CD4-positive, alpha-beta T cell treated with Interleukin-6 for 4 hours (primary cell): ENCODE measurements around the gene NUP93.
"Not testable (repeated sequence)": the region's sequence is repeated elsewhere in the genome, so short reads cannot be mapped to it uniquely, and the experiment has no call there.

ENCODE experiments used
- DNase-seq: peaks from one replicate; pipeline ENCODE4 v3.0.0-alpha.2; 2020; ENCODE audit warnings: mixed read lengths

The NUP93 gene

DNA sequence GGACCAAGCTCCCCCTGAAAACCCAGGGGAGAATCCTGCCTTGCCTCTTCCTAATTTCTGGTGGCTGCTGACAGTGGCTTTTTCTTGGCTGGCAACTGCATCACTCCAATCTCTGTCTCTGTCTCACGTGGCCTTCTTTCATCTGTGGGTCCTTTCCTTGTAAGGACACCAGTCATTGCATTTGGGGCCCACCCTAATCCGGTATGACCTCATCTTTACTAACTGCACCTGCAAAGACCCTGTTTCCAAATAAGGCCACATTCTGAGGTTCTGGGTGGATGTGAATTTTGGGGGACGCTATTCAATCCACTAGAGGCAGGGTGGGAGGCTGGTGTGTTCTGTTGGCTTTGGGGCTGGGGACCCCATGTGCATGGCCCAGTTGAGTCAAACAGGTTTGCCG is 146.1 kb downstream of the NUP93 start:
- DNase-seq, result no peak

DNA sequence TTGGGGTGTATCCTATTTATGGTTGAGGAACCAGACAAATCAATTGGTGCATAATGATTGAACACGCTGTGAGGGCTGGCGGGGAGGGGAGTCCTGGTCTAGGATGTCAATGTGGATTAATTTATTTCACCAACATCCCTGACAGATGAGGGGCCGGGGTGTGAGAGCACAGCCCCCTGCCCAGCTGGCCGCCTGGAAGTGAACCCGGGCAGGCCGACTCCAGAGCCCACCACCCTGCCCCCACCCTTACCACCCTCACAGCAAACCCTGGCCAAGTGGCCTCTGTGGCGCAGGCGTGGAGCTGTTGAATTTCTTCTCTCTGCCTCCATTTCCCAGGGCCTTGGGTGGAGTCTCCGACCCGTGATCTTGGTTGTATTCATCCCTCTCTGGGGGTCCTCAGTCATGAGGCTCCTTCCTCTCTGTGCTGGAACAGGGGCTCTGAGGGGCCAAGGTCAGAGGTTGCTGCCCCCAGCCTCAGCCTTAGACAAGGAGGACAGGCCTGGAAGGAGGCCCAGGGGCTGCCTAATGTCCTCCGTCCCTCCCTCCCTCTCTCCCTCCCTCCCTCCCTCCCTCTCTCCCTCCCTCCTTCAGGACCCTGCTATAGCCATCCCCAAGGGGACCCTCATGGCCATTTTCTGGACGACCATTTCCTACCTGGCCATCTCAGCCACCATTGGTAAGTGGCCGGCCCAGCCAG is 147.7 kb downstream of the NUP93 start:
- no peak for DNase-seq

- DNase-seq, result no peak
Measured at GRCh38 chr16:56878282-56878854, 148.4 kb downstream of the NUP93 start.

DNA sequence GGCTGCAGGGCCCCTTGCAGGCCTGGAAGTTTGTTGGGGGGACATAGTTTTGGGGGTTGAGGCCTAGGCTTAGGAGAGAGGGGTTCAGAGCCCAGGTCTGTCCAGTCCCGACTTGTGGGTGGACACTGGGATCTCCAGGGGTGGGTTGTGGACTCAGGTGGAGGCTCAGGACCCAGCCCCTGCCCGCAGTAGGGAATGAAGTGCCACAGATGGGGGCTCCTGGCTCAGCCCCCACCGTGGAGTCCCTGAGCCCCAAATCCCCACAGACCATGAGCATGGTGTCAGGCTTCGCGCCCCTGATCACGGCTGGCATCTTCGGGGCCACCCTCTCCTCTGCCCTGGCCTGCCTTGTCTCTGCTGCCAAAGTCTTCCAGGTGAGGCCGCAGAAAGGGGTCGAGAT is 149.3 kb downstream of the NUP93 start:
- DNase-seq, result no peak

- DNase-seq, result no peak
Measured at GRCh38 chr16:56880176-56880575, 150.2 kb downstream of the NUP93 start.

DNA sequence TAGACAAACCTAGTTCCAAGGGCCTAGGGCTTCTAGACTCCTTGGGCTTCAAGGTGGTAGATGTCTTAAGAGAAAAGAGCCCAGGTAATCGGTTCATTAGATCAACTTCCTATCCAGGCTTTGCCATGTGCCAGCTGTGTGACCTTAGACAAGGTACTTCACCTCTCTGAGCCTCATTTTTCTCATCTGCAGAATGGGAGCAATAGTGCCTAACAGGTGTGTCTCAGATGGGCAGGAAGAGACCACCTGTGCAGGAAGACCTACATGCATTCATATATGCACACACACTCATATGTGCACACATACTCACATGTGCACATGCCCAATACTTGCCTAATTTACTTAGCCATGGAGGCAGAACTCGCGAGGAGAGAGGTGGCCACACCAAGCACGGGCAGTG is 150.8 kb downstream of the NUP93 start:
- DNase-seq, result no peak

- DNase-seq, result no peak
Measured at GRCh38 chr16:56882077-56882800, 152.3 kb downstream of the NUP93 start.

DNA sequence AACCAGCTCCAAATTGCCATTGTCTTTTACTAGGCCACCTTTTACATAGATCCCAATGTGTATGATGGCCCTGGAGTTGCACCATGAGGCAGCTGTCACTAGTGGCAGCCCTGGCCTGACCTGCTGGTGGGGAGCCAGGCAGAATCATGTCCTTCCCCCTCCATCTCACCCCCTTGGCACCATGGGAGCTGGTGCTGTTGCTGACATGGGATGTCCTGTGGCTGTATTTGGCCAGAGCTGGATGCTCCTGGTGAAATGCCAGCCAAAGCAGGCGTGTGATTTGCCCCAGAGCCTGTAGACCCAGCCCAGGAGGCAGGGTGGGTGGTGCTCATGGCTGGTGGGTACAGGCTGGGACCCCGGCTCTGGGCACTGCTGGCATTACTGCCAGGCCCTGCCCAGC is 153.7 kb downstream of the NUP93 start:
- DNase-seq, result no peak

GRCh38 chr16:56884026-56884582 is 154.2 kb downstream of the NUP93 start:
- DNase-seq, result no peak

DNA sequence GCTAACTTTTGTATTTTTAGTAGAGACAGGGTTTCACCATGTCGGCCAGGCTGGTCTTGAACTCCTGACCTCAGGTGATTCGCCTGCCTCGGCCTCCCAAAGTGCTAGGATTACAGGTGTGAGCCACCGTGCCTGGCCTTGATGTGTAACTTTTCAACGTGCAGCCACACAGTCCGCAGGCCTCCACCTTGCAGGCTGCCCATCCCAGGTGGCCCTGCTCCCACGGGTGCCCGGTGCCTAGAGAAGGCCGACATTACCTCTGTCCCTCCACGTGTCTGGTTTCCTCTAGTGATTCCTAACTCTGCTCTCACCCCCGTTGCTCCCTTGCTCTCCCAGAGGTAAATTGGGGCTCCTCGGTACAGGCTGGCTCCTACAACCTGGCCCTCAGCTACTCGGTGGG is 155.0 kb downstream of the NUP93 start:
- DNase-seq, result not testable (repeated sequence)

GRCh38 chr16:56885446-56886162 is 155.7 kb downstream of the NUP93 start:
- no peak for DNase-seq

DNA sequence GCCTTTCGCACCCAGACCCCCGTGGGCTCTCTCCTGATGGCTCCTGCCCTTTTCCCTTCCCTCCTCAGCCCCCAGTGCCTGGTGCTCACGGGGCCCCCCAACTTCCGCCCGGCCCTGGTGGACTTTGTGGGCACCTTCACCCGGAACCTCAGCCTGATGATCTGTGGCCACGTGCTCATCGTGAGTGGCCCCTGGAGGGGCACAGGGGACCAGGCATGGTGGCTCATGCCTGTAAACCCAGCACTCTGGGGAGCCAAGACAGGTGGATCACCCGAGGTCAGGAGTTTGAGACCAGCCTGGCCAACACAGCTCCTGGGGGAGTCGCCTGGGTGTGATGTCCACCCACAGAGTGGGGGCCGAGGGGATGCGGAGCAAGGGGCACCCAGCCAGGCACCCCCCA is 156.4 kb downstream of the NUP93 start:
- no peak for DNase-seq

DNA sequence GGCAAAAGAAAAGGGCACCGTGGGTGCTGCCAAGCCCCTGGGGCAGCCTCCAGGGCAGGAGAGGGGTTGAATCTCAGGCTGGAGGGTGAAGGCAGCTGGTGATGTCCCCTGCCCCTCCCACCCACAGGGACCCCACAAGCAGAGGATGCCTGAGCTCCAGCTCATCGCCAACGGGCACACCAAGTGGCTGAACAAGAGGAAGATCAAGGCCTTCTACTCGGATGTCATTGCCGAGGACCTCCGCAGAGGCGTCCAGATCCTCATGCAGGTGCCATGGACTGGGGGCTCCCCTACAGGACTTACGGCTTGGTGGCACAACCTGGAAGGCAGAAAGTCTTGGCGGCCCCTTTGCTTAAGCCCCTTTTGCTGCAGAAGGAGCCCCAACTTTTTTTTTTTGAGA is 156.9 kb downstream of the NUP93 start:
- no peak for DNase-seq

- DNase-seq, result no peak
Measured at GRCh38 chr16:56888806-56889205, 158.9 kb downstream of the NUP93 start.

GRCh38 chr16:56889206-56889605 is 159.3 kb downstream of the NUP93 start:
- no peak for DNase-seq

DNA sequence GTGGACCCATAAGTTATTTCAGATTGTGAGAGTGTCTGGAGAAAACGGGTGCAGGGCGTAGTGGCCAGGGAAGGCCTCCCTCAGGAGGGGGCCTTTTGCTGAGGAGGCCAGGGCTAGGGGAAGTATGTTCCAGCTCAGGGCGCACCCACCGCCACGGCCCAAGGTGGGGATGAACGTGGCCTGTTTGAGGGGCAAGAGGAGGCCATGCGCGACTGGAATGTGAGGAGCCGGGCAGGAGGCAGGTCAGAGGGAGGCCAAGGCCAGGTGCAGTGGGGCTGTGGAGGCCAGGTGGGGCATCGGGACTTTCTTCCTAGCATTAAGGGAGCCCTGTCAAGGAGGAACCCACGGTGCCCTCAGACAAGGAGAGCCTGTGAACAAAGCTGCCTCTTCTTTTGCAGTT is 161.8 kb downstream of the NUP93 start:
- no peak for DNase-seq

DNA sequence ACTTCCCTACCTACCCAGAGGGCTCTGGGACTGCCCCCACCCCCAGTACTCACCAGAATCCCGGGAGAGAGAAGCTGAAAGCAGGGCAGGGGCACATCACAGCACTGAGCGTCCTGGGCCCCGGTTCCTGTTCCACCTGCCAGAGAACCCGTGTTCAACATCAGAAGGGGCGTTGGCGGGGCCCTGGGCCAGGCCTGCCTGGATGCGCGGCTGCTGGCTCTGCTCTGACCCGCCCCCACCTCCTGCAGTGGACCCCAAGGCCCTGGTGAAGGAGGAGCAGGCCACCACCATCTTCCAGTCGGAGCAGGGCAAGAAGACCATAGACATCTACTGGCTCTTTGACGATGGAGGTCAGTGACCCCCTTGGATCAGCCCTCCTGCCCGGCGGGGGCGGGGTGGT is 162.8 kb downstream of the NUP93 start:
- DNase-seq, result no peak

- no peak for DNase-seq
Measured at GRCh38 chr16:56894331-56894917, 164.5 kb downstream of the NUP93 start.

DNA sequence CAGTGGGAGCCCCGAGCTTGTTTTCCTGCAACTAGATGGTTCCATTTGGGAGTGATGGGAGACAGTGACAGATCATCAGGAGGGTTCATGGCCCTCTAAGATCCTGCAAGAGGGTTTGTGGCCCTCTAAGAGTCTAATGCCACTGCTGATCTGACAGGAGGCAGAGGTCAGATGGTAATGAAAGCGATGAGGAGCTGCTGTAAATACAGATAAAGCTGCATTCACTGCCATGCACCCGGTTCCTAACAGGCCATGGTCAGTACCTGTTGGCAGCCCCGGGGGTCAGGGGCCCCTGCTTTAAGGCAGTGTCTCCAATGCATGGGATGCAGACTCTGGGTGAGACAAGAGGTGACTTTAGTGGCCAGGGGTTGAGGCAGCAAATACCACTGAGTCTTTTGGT is 165.9 kb downstream of the NUP93 start:
- no peak for DNase-seq

DNA sequence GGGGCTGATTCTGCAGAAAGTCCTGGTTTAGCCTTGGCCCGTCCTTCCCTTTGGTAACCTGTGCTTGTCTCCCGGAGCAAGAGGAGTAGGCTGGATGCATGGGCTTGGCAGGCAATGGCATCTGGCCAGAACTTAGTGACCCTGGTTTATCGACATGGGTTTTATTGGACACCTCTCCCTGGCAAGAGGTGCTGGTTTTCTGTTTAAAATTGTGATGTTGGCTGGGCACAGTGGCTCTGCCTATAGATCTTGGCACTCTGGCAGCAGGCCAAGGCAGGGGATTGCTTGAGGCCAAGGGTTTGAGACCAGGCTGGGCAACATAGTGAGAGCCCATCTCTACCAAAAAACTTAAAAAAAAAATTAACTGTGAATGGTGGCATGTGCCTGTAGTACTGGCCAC is 166.3 kb downstream of the NUP93 start:
- DNase-seq, result no peak

DNA sequence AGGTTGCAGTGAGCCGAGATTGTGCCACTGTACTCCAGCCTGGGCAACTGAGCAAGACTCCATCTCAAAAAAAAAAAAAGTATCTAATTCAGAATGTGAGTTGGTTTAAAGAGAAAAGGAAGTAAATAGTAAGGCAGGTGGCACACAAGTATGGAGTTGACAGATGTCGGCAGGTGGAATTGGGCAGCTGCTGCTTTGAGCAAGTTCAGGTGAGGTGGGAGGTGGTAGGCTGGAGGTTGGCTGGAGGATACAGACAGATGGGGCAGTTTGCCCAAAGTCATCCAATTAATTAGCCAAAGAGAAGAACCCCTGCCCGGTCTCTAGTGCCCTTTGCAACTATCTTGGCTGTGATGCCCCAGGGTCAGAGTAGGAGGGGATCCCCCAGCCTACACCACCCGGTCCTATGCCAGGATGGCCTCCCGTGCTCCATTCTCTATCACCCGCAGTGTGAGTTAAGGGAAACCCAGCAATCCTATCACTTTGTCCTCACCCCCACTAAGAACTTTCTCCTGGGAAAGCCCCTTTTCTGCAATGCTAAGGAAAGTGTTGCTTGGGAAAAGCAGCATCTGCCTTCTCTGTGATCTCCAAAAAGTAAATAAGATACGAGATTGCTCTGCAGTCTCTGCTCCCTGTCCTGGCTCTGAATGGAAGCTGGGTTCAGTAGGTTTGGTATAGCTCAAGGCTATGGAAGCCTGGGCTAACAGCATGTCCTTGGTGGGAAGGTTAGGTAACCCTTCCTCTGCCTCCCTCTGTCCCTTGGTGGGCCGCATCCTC is 167.3 kb downstream of the NUP93 start:
- no peak for DNase-seq

DNA sequence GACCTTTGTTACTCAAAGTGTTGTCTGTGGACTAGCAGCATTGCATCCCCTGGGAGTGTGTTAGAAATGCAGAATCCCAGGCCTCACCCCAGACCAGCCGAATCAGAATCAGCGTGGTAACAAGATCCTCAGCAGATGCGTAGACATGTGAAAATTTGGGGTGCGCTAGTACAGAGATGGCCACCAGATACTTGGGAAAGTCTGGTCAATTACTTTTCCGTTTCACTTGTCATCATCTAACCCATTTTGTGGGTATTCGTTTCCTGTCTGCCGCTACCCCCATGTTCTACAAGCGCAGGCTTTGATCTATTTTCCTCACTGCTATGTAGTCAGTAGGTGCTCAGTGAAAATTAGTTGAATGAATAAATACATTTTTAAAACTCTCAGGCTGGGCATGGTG is 168.9 kb downstream of the NUP93 start:
- peak; percentile 16 for DNase-seq
